Skeletal muscle cell (primary cell): ENCODE results near the gene COL11A2.
"Not testable (repeated sequence)": the region's sequence is repeated elsewhere in the genome, so short reads cannot be mapped to it uniquely, and the experiment has no call there.

Source experiments
- DNase-seq: peaks from one replicate; pipeline ENCODE4 v3.0.0-alpha.2; 2010; ENCODE audit warnings: low read depth
- H3K4me3 ChIP-seq: 2 replicates; pipeline ENCODE4 v1.5.1; 2011; ENCODE audit warnings: low read depth, mild to moderate bottlenecking, control low read depth, low read length, moderate library complexity

The COL11A2 gene

GRCh38 chr6:33164176-33164575, 28.1 kb downstream of the COL11A2 start:
- H3K4me3 ChIP-seq: no peak overlapping the region
- DNase-seq: no peak

- DNase-seq: no peak
Observed at GRCh38 chr6:33163540-33163939, 28.7 kb downstream of the COL11A2 start.

DNA sequence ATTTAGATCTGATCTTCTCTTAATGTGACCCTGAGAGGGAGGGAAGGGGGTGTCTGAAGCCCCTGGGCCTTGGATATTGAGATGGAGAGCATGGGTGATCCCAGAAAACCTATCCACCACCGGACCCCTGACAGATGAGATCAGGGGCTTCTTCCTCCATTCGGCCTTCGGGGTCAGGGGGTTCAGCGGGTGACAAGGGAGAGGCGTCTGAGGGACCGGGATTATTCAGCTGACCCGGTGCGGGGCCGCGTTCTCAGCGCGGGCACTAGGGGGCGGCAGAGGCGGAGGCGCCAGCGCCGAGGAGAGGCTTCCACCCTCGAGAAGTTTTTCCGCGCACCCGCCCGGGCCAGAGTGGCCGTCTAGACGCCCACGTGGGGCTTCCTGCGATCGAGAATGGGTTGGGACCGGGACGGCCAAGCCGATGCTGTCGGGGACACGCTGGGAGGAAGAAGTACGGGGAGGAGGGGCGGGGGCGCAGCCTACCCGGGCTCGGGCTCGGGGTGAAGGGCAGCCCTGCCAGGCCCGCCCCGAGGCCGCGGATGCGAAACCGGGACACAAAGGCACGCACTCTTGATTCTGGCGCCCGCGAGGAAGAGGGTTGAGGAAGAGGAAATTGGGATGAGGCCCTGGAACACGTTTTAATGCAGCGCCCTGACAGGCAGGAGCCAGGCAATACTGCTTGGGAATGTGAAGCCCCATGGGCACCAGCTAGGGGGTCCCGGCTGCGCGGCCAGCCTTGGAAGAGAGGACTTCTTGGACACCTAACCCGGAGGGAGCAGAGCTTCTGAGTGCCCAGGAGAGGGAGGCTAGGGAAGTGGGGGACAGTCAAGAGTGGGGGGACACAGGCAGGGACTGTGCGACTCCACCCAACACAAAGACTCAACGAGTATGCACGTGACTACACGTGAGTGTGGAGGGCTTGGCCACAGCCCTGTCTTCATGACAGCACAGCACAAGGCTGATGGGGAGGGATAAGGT, 30.6 kb downstream of the COL11A2 start:
- no peak for DNase-seq
- H3K4me3 ChIP-seq: peak overlapping the region; percentile 47

More at GRCh38 chr6:33163540-33163939, 28.7 kb downstream of the COL11A2 start:
- no peak overlapping the region for H3K4me3 ChIP-seq

GRCh38 chr6:33160728-33161344, 31.4 kb downstream of the COL11A2 start:
- H3K4me3 ChIP-seq: no peak overlapping the region

GRCh38 chr6:33160096-33160495, 32.2 kb downstream of the COL11A2 start:
- no peak overlapping the region for H3K4me3 ChIP-seq
- DNase-seq: no peak

More at GRCh38 chr6:33160728-33161344, 31.4 kb downstream of the COL11A2 start:
- DNase-seq: peak; percentile 41

DNA sequence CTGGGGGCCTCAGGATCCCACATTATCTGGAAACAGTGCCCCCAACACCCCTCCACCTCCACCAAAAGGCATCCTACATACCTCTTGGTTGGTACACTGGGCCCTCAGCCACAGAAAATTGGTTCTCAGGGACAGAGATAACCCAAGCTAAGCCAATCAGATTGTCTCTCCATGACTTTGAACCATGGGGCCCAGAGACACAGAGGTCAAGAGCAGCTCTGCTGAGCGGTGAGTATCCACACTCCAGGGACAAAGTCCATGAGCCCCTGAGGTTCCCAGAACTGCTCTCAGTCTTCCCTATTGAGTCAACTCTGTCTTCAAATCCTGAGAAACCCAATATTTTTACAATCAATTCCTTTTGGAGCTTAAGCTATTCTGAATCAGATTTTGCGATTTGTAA, 35.3 kb downstream of the COL11A2 start:
- DNase-seq: no peak
- H3K4me3 ChIP-seq: no peak overlapping the region

DNA sequence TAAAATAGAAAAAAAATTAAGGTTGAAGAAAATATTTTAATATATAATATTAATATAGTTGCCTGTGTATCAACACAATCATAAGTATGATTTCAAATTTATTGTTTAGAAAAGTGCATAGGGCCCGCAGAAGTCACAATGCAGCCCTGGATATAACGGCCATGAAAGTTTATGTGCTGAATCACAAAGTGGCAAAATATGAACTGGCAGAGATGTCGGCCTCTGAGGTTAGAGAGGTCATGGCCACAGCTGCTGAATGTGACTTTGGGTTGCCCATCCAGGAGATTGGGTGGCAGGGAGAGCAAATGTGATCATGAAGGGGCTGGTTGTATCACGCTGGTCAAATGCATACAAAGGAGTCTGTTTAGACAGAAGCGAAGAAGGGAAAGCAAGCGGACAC, 35.7 kb downstream of the COL11A2 start:
- no peak overlapping the region for H3K4me3 ChIP-seq
- DNase-seq: no peak

GRCh38 chr6:33154349-33154748, 37.9 kb downstream of the COL11A2 start:
- DNase-seq: no peak

GRCh38 chr6:33151050-33151449, 41.2 kb downstream of the COL11A2 start:
- no peak overlapping the region for H3K4me3 ChIP-seq

More at GRCh38 chr6:33154349-33154748, 37.9 kb downstream of the COL11A2 start:
- H3K4me3 ChIP-seq: no peak overlapping the region

DNA sequence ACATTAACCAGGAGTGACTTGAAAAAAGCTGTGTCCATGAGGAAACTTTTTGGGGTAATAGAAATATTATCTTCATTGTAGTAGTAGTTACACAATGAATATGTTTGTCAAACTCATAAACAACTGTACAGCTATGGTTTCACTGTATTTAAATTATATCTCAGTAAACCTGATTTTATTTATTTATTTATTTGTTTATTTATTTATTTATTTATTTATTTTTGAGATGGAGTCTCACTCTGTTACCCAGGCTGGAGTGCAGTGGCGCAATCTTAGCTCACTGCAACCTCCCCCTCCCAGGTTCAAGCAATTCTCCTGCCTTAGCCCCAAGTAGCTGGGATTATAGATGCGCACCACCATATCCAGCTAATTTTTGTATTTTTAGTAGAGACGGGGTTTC, 41.7 kb downstream of the COL11A2 start:
- DNase-seq, H3K4me3 ChIP-seq: not testable (repeated sequence)

More at GRCh38 chr6:33151050-33151449, 41.2 kb downstream of the COL11A2 start:
- no peak for DNase-seq

DNA sequence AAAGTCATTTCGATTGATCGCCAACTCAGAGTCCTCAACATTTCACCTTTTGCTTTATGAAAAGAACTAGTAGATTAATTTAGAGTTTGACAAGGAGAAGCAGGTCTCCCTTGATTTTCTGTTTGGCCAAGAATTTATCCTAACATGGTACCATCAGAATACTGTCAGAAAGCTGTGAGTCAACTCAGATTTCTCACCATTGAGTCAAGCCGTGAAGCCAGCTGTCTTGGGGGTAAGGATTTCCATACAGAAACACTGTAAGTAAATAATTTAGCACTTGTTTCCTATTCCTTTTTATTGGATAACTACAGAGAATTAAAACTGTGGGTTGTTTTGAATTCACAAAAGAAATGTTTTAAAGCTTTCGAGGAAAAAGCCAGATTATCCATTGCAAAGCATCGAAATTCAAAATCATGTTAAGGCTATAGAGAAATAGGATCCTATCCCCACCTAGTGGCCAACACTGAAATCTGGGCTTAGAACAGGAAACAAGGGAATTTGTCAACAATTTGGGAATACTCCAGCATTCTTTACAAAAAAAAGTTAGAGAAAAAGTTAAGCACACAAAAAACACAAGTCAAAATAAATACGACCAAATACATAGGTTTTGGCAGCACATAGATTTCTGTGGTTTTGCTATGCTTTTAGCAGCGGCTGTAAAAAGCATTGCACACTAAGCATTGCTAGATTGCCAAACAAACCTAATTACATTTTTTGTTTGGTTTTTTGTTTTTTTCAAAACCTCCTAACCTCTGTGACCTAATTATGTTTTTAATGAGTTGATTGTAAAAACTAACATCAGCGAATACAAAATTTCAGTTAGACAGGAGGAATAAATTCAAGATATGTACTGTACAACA, 44.2 kb downstream of the COL11A2 start:
- H3K4me3 ChIP-seq: no peak overlapping the region
- DNase-seq: peak; percentile 4

- DNase-seq: no peak
- no peak overlapping the region for H3K4me3 ChIP-seq
Observed at GRCh38 chr6:33144373-33144772, 47.9 kb downstream of the COL11A2 start.

GRCh38 chr6:33143113-33143770, 49.0 kb downstream of the COL11A2 start:
- no peak overlapping the region for H3K4me3 ChIP-seq
- no peak for DNase-seq

DNA sequence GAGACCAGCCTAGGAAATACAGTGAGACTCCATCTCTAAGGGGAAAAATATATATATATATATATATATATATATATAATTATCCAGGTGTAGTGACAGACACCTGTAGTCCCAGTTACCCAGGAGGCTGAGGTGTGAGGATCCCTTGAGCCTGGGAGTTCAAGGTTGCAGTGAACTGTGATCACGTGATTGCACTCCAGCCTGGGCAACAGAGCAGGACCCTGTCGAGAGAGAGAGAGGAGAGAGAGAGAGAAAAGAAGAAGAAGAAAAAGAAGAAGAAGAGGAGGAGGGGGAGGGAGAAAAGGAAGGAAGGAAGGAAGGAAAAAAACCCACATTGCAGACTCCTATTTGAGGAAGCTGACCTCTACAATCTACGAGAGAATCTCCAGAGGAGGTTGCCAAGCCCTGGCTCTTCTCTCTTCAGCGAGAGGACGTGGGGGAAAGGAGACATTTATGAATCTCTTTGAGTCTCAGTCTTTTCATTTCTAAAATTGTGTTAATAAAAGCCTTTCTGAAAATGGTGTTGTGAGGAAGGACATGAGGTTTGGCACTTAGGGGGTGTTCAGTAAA, 49.7 kb downstream of the COL11A2 start:
- no peak for DNase-seq
- no peak overlapping the region for H3K4me3 ChIP-seq

DNA sequence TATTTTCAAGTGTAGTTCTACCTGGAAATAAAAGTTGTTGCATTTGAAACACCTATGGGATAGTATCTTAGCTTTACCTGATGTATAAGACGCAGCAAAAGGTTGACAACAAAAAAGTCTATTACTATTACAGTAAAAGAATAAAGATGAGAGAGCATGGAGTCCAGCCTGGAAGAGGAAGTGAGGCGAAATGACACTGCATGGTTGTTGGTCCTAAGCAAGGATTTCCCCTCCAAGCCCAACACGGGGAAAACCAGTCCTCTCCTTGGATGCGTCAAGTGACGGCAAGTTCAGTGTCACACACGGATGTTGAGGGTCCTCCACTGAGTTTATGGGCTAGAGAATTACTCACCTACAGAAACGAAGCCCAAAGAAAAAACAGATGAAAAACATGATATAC, 51.7 kb downstream of the COL11A2 start:
- no peak for DNase-seq
- no peak overlapping the region for H3K4me3 ChIP-seq

DNA sequence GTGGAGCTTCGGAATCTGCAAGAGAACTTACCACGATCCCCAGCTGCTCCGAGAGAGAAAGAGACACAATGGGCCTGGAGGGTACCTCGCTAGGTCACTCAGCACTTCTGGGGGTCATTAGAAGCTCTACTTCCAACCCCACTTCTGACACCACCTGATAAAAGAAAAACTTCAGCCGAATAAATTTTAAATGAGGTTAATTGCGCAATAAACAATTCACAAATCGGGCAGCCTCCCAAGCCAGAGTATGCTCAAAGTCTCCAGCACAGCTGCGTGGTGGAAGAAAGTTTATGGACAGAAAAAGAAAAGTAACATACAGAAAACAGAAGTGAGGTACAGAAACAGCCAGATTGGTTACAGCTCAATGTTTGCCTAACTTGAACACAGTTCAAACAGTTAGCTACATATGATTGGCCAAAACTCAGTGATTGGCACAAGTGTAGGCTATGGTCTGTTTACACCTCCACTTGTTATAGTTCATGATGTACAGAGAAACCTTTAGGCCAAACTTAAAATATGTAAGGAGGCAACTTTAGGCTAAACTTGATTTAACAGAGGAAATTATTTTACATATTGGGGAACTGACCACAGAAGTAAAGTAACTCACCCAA, 52.6 kb downstream of the COL11A2 start:
- no peak overlapping the region for H3K4me3 ChIP-seq
- DNase-seq: no peak

GRCh38 chr6:33136310-33136900, 55.9 kb downstream of the COL11A2 start:
- no peak overlapping the region for H3K4me3 ChIP-seq
- DNase-seq: no peak

DNA sequence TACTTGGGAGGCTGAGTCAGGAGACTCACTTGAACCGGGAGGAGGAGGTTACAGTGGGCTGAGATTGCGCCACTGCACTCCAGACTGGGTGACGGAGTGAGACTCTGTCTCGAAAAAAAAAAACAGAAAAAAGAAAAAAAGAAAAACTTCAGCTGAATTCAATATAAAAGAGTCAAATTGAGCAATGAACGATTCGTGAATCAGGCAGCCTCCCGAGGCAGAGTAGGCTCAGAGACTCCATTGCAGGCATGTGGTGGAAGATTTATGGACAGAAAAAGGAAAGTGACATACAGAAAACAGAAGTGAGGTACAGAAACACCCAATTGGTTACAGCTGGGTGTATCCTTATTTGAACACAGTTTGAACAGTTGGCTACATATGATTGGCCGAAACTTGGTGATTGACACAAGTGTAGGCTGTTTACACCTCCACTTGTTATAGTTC, 60.2 kb downstream of the COL11A2 start:
- DNase-seq: no peak
- H3K4me3 ChIP-seq: no peak overlapping the region
